IMR-90 (cell line): Measurements from ENCODE around the gene ARHGAP8. TPM values are rescaled to one million over a fixed set of nuclear protein-coding genes. Genes with fewer than 3 reads are reported as not detected.

Experiments
- ATAC-seq: fragments of 200-7000 bp; cut with Tn5 transposase; 2 replicates; pipeline ENCODE4 v1.9.1; 2020; ENCODE audit warnings: low read depth, mild to moderate bottlenecking, moderate library complexity
- BruUV-seq: library from RNA; stranded (reverse); fragments of 400-500 nt; replicated peaks from 2 replicates; lab custom pipeline; 2021; lab: Mats Ljungman, UMichigan
- CTCF ChIA-PET: fragments of 300-600 bp; formaldehyde crosslinking; extraction: SDS; loops from one replicate; lab custom pipeline; 2021; ENCODE audit warnings: antibody characterized with exemption; lab: Yijun Ruan, JAX
- POLR2A ChIA-PET: fragments of 300-600 bp; sonication (Branson Sonifier 250); formaldehyde crosslinking; loops from one replicate; lab custom pipeline; 2022; ENCODE audit warnings: antibody characterized with exemption; ENCODE audit not compliant: unreplicated experiment; lab: Charles Lee
- DNase-seq: peaks from one replicate; pipeline ENCODE4 v3.0.0; 2013
- H2AFZ ChIP-seq: replicated peaks from 2 replicates; pipeline ENCODE3; 2013; ENCODE audit warnings: low read length, mild to moderate bottlenecking; ENCODE audit not compliant: poor library complexity
- H2AK5ac ChIP-seq: 2 replicates; pipeline ENCODE4 v1.6.1; 2013; ENCODE audit warnings: low read depth, low read length, inconsistent platforms
- H2AK9ac ChIP-seq: replicated peaks from 2 replicates; pipeline ENCODE3; 2013; ENCODE audit warnings: mild to moderate bottlenecking, low read depth, low read length, moderate library complexity; ENCODE audit not compliant: poor library complexity
- H2BK120ac ChIP-seq: 2 replicates; pipeline ENCODE4 v1.6.1; 2013; ENCODE audit warnings: low read depth, low read length, inconsistent platforms
- H2BK15ac ChIP-seq: 3 replicates; pipeline ENCODE4 v1.6.1; 2013; ENCODE audit warnings: low read depth, low read length, inconsistent platforms
- H2BK20ac ChIP-seq: 2 replicates; pipeline ENCODE4 v1.6.1; 2013; ENCODE audit warnings: low read depth, mild to moderate bottlenecking, inconsistent platforms, low read length, moderate library complexity
- H2BK5ac ChIP-seq: 2 replicates; pipeline ENCODE4 v1.6.1; 2013; ENCODE audit warnings: mild to moderate bottlenecking, low read depth, low read length, inconsistent platforms; ENCODE audit not compliant: poor library complexity, severe bottlenecking
- H3K14ac ChIP-seq: replicated peaks from 2 replicates; pipeline ENCODE4 v1.6.1; 2013; ENCODE audit warnings: low read depth, low read length, inconsistent platforms
- H3K18ac ChIP-seq: 2 replicates; pipeline ENCODE4 v1.6.1; 2013; ENCODE audit warnings: low read depth, low read length, control low read depth
- H3K23ac ChIP-seq: 2 replicates; pipeline ENCODE4 v1.6.1; 2013; ENCODE audit warnings: low read depth, low read length, inconsistent platforms
- H3K27ac ChIP-seq: 2 replicates; pipeline ENCODE4 v1.5.1; 2013; ENCODE audit warnings: mild to moderate bottlenecking, control low read depth, low read length; ENCODE audit not compliant: insufficient read depth
- H3K27me3 ChIP-seq: 2 replicates; pipeline ENCODE4 v1.6.1; 2013; ENCODE audit warnings: low read length; ENCODE audit not compliant: control insufficient read depth, insufficient read depth
- H3K36me3 ChIP-seq: 2 replicates; pipeline ENCODE4 v1.6.1; 2013; ENCODE audit warnings: low read length, mixed read lengths; ENCODE audit not compliant: control insufficient read depth, insufficient read depth
- H3K4ac ChIP-seq: 2 replicates; pipeline ENCODE4 v1.6.1; 2013; ENCODE audit warnings: low read depth, low read length, inconsistent platforms
- H3K4me1 ChIP-seq: 2 replicates; pipeline ENCODE4 v1.6.1; 2013; ENCODE audit warnings: low read length, mixed read lengths; ENCODE audit not compliant: control insufficient read depth, insufficient read depth
- H3K4me2 ChIP-seq: 2 replicates; pipeline ENCODE4 v1.6.1; 2013; ENCODE audit warnings: low read depth, mild to moderate bottlenecking, control low read depth, low read length, moderate library complexity
- H3K4me3 ChIP-seq: 2 replicates; pipeline ENCODE4 v1.5.1; 2013; ENCODE audit warnings: low read depth, mild to moderate bottlenecking, control low read depth, low read length, moderate library complexity; ENCODE audit not compliant: insufficient read depth
- H3K56ac ChIP-seq: 2 replicates; pipeline ENCODE4 v1.6.1; 2013; ENCODE audit warnings: low read length, inconsistent platforms; ENCODE audit not compliant: insufficient read depth; ENCODE audit errors: extremely low read depth
- H3K79me1 ChIP-seq, 2 experiments: 2 replicates each; pipeline ENCODE4 v1.6.1; 2013; ENCODE audit warnings: low read length in 2 of 2, inconsistent platforms in 1 of 2, low read depth in 1 of 2
- H3K9ac ChIP-seq: 2 replicates; pipeline ENCODE4 v1.6.1; 2013; ENCODE audit warnings: low read depth, low read length, control low read depth
- H3K9me1 ChIP-seq: 2 replicates; pipeline ENCODE4 v1.6.1; 2013; ENCODE audit warnings: low read length, inconsistent platforms; ENCODE audit not compliant: insufficient read depth
- H3K9me3 ChIP-seq: 2 replicates; pipeline ENCODE4 v1.6.1; 2013; ENCODE audit warnings: low read length; ENCODE audit not compliant: control insufficient read depth, insufficient read depth
- H4K20me1 ChIP-seq: 2 replicates; pipeline ENCODE4 v1.6.1; 2013; ENCODE audit warnings: low read length, inconsistent platforms; ENCODE audit not compliant: insufficient read depth
- H4K5ac ChIP-seq: 2 replicates; pipeline ENCODE4 v1.6.1; 2013; ENCODE audit warnings: mild to moderate bottlenecking, low read depth, low read length, control low read depth
- H4K8ac ChIP-seq, 2 experiments: 2 replicates each; pipeline ENCODE4 v1.6.1; 2013; ENCODE audit warnings: low read depth in 2 of 2, low read length in 2 of 2, control low read depth in 1 of 2, inconsistent platforms in 1 of 2
- H4K91ac ChIP-seq: 2 replicates; pipeline ENCODE4 v1.6.1; 2013; ENCODE audit warnings: low read depth, low read length, inconsistent platforms; ENCODE audit not compliant: insufficient read depth
- BHLHE40 ChIP-seq: fragments of 150-350 bp; IDR thresholded peaks from 2 replicates; pipeline ENCODE4 v1.6.1; 2016; ENCODE audit warnings: mild to moderate bottlenecking, low read depth, low read length
- CEBPB ChIP-seq: IDR thresholded peaks from 2 replicates; pipeline ENCODE4 v1.6.1; 2012; ENCODE audit warnings: low read depth, low read length, improper control_type of control experiment
- CHD1 ChIP-seq: IDR thresholded peaks from 2 replicates; pipeline ENCODE4 v1.6.1; 2012; ENCODE audit warnings: low read depth, low read length, improper control_type of control experiment
- FOS ChIP-seq: fragments of 150-350 bp; IDR thresholded peaks from 2 replicates; pipeline ENCODE4 v1.6.1; 2016; ENCODE audit warnings: low read depth, low read length
- MAFK ChIP-seq: IDR thresholded peaks from 2 replicates; pipeline ENCODE4 v1.6.1; 2012; ENCODE audit warnings: low read depth, low read length, improper control_type of control experiment
- MAZ ChIP-seq: IDR thresholded peaks from 2 replicates; pipeline ENCODE4 v1.6.1; 2012; ENCODE audit warnings: low read depth, mild to moderate bottlenecking, low read length, improper control_type of control experiment, moderate library complexity, borderline replicate concordance
- MXI1 ChIP-seq: IDR thresholded peaks from 2 replicates; pipeline ENCODE4 v1.6.1; 2012; ENCODE audit warnings: low read depth, mild to moderate bottlenecking, low read length, moderate library complexity, borderline replicate concordance
- NFE2L2 ChIP-seq: fragments of 150-350 bp; IDR thresholded peaks from 2 replicates; pipeline ENCODE4 v1.6.1; 2016; ENCODE audit warnings: low read depth, mild to moderate bottlenecking, low read length
- RAD21 ChIP-seq: IDR thresholded peaks from 2 replicates; pipeline ENCODE4 v1.6.1; 2012; ENCODE audit warnings: low read length, improper control_type of control experiment
- RCOR1 ChIP-seq: IDR thresholded peaks from 2 replicates; pipeline ENCODE4 v1.6.1; 2012; ENCODE audit warnings: mild to moderate bottlenecking, low read length, improper control_type of control experiment; ENCODE audit not compliant: insufficient replicate concordance
- RFX5 ChIP-seq: IDR thresholded peaks from 2 replicates; pipeline ENCODE4 v1.8.0; 2012; ENCODE audit warnings: low read depth, mild to moderate bottlenecking, low read length, moderate library complexity
- SMC3 ChIP-seq: fragments of 150-350 bp; IDR thresholded peaks from 2 replicates; pipeline ENCODE4 v1.6.1; 2016; ENCODE audit warnings: low read depth, mild to moderate bottlenecking, antibody characterized with exemption, low read length, moderate library complexity
- USF2 ChIP-seq: fragments of 150-350 bp; IDR thresholded peaks from 2 replicates; pipeline ENCODE4 v1.6.1; 2017; ENCODE audit warnings: mild to moderate bottlenecking, antibody characterized with exemption, low read length, low read depth
- WGBS, 2 experiments: methylation state at CpG; one replicate each; pipeline versions ENCODE4 v1.1.5 to v1.1.7; 2013; ENCODE audit warnings: missing lambda C conversion rate in 2 of 2; ENCODE audit not compliant: insufficient read length in 1 of 2; ENCODE audit errors: extremely low coverage in 2 of 2; 5-methylcytosine and 5-hydroxymethylcytosine counted together
- dilution Hi-C: fragments of 300-500 bp; cut with HindIII; formaldehyde crosslinking; loops from one replicate; pipeline ENCODE4 v1.14.3; 2018; ENCODE audit warnings: low sequenced_read_pairs; ENCODE audit not compliant: unreplicated experiment
- in situ Hi-C: fragments of 300-500 bp; cut with MboI; formaldehyde crosslinking; loops from 3 replicates; pipeline ENCODE4 v1.14.3; 2019; ENCODE audit warnings: low sequenced_read_pairs, inconsistent platforms, mixed read lengths
- intact Hi-C: fragments of 100-400 bp; cut with micrococcal nuclease; formaldehyde crosslinking; loops from 2 replicates; pipeline ENCODE4 v1.10.0; 2022
- polyA plus RNA-seq, 3 experiments: library from polyadenylated mRNA; depleted of rRNA; stranded (reverse); fragments of >200 nt; gene quantifications; 2 replicates each; pipeline ENCODE4 v1.2.3, GENCODE V29; 2012; ENCODE audit warnings: low replicate concordance in 1 of 3
- total RNA-seq: library from RNA; depleted of rRNA; stranded (reverse); fragments of >200 nt; gene quantifications from 2 replicates; pipeline ENCODE4 v1.2.3, GENCODE V29; 2012
- TF ChIP-seq, protein P1 (sequence below): fragments of 150-350 bp; IDR thresholded peaks from 2 replicates; pipeline ENCODE4 v1.6.1; 2016; ENCODE audit warnings: low read depth, mild to moderate bottlenecking, low read length, moderate library complexity, borderline replicate concordance

ARHGAP8 gene
- total and polyA plus RNA-seq, 2 of the 4 experiments (the other 2 are of a cell fraction): 0.18 to 0.21 TPM

DNA sequence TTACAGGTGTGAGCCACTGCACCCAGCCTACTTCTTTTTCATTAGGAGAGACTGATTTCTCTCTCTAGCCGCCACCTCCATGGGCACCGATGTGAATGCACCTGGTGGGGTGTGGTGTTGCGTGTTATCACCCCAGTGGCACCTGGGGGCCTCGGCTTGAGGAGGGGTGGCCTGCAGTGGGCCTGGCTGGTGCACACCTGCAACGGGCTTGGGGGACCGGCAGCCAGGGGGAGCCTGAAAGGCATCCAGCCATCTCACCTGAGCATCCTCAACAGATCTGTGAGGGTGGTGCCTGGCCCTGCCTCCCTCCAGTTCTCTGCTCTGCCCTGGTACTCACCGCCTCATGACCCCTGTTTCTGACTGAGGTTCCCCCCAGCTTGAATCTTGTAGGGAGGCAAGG, 108.9 kb downstream of the ARHGAP8 start:
- ATAC-seq: no peak
- Histone ChIP-seq H3K9me3 (no peaks in the 10 kb centered on the region), H3K27me3 (no peaks in the 10 kb centered on the region; the same call in 1 of the 2 replicates), H2BK5ac (no peak overlapping the region), H3K56ac (no peak overlapping the region), H2AK9ac (no peak overlapping the region), H3K14ac (no peak overlapping the region), H3K23ac (no peak overlapping the region), H3K4me1 (no peaks in the 10 kb centered on the region), H4K5ac (no peak overlapping the region), H4K8ac (no peak overlapping the region), H3K9me1 (no peaks in the 10 kb centered on the region), H3K4me2 (no peak overlapping the region), H3K79me1 (no peaks in the 10 kb centered on the region), H3K4ac (no peak overlapping the region), H3K27ac (no peak overlapping the region), H2BK15ac (no peak overlapping the region), H4K91ac (no peak overlapping the region), H3K9ac (no peak overlapping the region), H3K4me3 (no peak overlapping the region), H2AFZ (no peak overlapping the region), H2BK120ac (no peak overlapping the region), H4K20me1 (no peaks in the 10 kb centered on the region), H3K18ac (no peak overlapping the region), H3K36me3 (no peaks in the 10 kb centered on the region), H2BK20ac (no peak overlapping the region), H2AK5ac (no peak overlapping the region)
- ChIA-PET POLR2A (no interaction called here), CTCF (interaction anchor here (0.6 kb wide), 1 partner anchor 9 kb away, joined by 4 read pairs; no protein-coding TSS in a partner anchor)
- no peak for DNase-seq
- dilution Hi-C loops: no loop called here
- in situ Hi-C loops: no loop called here
- TF ChIP-seq, protein P1, sequence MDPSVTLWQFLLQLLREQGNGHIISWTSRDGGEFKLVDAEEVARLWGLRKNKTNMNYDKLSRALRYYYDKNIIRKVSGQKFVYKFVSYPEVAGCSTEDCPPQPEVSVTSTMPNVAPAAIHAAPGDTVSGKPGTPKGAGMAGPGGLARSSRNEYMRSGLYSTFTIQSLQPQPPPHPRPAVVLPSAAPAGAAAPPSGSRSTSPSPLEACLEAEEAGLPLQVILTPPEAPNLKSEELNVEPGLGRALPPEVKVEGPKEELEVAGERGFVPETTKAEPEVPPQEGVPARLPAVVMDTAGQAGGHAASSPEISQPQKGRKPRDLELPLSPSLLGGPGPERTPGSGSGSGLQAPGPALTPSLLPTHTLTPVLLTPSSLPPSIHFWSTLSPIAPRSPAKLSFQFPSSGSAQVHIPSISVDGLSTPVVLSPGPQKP: no peak
- TF ChIP-seq USF2 (no peak), NFE2L2 (no peak), MAFK (no peak), CHD1 (no peak), RAD21 (no peak), RFX5 (no peak), RCOR1 (no peak), FOS (no peak), BHLHE40 (no peak), MAZ (no peak), SMC3 (no peak), CEBPB (no peak), MXI1 (no peak)
- no TSS peak for BruUV-seq
- 100% methylated on average over 1 of the region's 7 CpGs; no CpG with 5 or more reads in 1 of the 2 experiments for WGBS, 2 experiments
- intact Hi-C loops: no loop called here
